SU-DHL-6 (cell line): ENCODE data around the gene RIMBP2.

ENCODE experiments used
- H2AFZ ChIP-seq: fragments of 200-600 bp; sonication (generic); 2 replicates; pipeline ENCODE4 v1.6.1; 2014; ENCODE audit warnings: low read depth, mild to moderate bottlenecking, moderate library complexity, mixed read lengths, antibody characterized with exemption, low read length; ENCODE audit not compliant: severe bottlenecking
- H3F3A ChIP-seq: fragments of 200-600 bp; shearing (Covaris generic); 2 replicates; pipeline ENCODE4 v1.6.0; 2016; ENCODE audit warnings: antibody characterized with exemption, mild to moderate bottlenecking; ENCODE audit not compliant: insufficient read depth
- H3K27ac ChIP-seq: fragments of 200-600 bp; sonication (generic); 2 replicates; pipeline ENCODE4 v1.5.1; 2016; ENCODE audit warnings: low read depth, mild to moderate bottlenecking, low read length, moderate library complexity, mixed read lengths
- H3K27me3 ChIP-seq: fragments of 200-600 bp; sonication (generic), shearing (Covaris generic); 2 replicates; pipeline ENCODE4 v1.6.0; 2014; ENCODE audit warnings: mild to moderate bottlenecking, low read length
- H3K36me3 ChIP-seq: fragments of 200-600 bp; sonication (generic); 2 replicates; pipeline ENCODE4 v1.6.1; 2014; ENCODE audit warnings: mild to moderate bottlenecking, low read length, mixed read lengths
- H3K4me2 ChIP-seq: fragments of 300-600, 200-600 bp; shearing (Covaris generic), sonication (generic); 2 replicates; pipeline ENCODE4 v1.6.0; 2014; ENCODE audit warnings: low read length, low read depth, mild to moderate bottlenecking; ENCODE audit not compliant: poor library complexity, severe bottlenecking
- H3K4me3 ChIP-seq: fragments of 200-600 bp; sonication (generic); 2 replicates; pipeline ENCODE4 v1.5.1; 2014; ENCODE audit warnings: antibody characterized with exemption, low read length, mild to moderate bottlenecking, mixed read lengths; ENCODE audit not compliant: insufficient read depth, poor library complexity, severe bottlenecking
- H3K79me2 ChIP-seq: fragments of 200-600 bp; sonication (generic); 2 replicates; pipeline ENCODE4 v1.6.1; 2014; ENCODE audit warnings: mild to moderate bottlenecking, low read length, moderate library complexity; ENCODE audit not compliant: insufficient read depth
- H3K9ac ChIP-seq: fragments of 200-600 bp; sonication (generic); 2 replicates; pipeline ENCODE4 v1.7.0; 2014; ENCODE audit warnings: mild to moderate bottlenecking, low read length
- H3K9me2 ChIP-seq: fragments of 200-600 bp; sonication (generic); replicated peaks from 2 replicates; pipeline ENCODE4 v1.6.1; 2014; ENCODE audit warnings: low read length; ENCODE audit not compliant: insufficient read depth
- H3K9me3 ChIP-seq: fragments of 200-600 bp; sonication (generic); 2 replicates; pipeline ENCODE4 v1.6.1; 2014; ENCODE audit warnings: low read length, mixed read lengths; ENCODE audit not compliant: insufficient read depth
- H4K20me1 ChIP-seq: fragments of 200-600 bp; sonication (generic); 2 replicates; pipeline ENCODE4 v1.6.1; 2014; ENCODE audit warnings: low read depth, mild to moderate bottlenecking, antibody characterized with exemption, low read length, moderate library complexity, mixed read lengths
- EZH2phosphoT487 ChIP-seq: fragments of 200-600 bp; sonication (generic), shearing (Covaris generic); conservative IDR thresholded peaks from 2 replicates; pipeline ENCODE4 v1.6.1; 2018; ENCODE audit warnings: mild to moderate bottlenecking, antibody characterized with exemption, low read length, moderate library complexity, mixed read lengths
- TF ChIP-seq, protein P1 (sequence below): fragments of 200-600 bp; sonication (generic); IDR thresholded peaks from one replicate; pipeline ENCODE4 v1.5.1; 2017; ENCODE audit warnings: antibody characterized with exemption, mild to moderate bottlenecking, low read length, moderate library complexity; ENCODE audit not compliant: insufficient read depth, poor library complexity, severe bottlenecking

RIMBP2 gene

DNA sequence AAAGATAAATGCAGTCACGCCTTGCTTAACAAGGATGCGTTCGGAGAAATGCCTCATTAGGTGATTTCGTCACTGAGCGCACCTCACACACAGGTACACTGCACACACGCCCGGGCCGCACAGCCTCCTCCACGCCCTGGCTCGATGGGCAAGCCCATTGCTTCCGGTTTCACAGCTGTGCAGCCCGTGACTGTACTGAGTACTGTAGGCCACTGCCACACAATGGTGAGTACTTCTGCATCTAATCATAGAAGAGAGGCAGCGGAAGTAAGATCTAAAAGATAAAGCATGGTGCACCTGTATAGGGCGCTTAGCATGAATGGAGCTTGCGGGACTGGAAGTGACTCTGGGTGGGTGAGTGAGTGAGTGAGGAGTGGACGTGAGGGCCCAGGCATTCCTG lies 4.3 kb downstream of the RIMBP2 start:
- Histone ChIP-seq H3K9ac (no peak overlapping the region), H3K9me3 (no peaks in the 10 kb centered on the region), H3K79me2 (no peaks in the 10 kb centered on the region), H3K36me3 (no peaks in the 10 kb centered on the region), H3K4me2 (no peak overlapping the region), H4K20me1 (no peaks in the 10 kb centered on the region), H3K27ac (no peak overlapping the region), H2AFZ (no peak overlapping the region), H3K27me3 (no peaks in the 10 kb centered on the region), H3K9me2 (no peaks in the 10 kb centered on the region), H3K4me3 (no peak overlapping the region), H3F3A (no peaks in the 10 kb centered on the region)
- TF ChIP-seq, protein P1, sequence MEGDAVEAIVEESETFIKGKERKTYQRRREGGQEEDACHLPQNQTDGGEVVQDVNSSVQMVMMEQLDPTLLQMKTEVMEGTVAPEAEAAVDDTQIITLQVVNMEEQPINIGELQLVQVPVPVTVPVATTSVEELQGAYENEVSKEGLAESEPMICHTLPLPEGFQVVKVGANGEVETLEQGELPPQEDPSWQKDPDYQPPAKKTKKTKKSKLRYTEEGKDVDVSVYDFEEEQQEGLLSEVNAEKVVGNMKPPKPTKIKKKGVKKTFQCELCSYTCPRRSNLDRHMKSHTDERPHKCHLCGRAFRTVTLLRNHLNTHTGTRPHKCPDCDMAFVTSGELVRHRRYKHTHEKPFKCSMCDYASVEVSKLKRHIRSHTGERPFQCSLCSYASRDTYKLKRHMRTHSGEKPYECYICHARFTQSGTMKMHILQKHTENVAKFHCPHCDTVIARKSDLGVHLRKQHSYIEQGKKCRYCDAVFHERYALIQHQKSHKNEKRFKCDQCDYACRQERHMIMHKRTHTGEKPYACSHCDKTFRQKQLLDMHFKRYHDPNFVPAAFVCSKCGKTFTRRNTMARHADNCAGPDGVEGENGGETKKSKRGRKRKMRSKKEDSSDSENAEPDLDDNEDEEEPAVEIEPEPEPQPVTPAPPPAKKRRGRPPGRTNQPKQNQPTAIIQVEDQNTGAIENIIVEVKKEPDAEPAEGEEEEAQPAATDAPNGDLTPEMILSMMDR: no peak
- TF ChIP-seq EZH2phosphoT487: no peak

DNA sequence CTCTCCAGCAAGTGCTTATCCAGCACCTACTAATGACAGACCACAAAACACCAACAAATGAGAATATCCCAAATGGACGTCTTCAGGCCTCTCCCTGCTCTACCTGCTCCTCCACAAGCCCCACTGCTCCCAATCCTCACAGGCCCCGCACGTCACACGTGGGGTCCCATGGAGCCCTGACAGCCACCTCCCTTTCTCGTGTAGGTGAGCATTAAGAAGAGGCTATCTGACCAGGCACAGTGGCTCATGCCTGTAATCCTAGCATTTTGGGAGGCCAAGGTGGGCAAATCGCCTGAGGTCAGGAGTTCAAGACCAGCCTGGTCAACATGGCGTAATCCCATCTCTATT lies 5.4 kb downstream of the RIMBP2 start:
- H3K9ac ChIP-seq: no peak overlapping the region
- no peak overlapping the region for H3K4me2 ChIP-seq
- no peaks in the 10 kb centered on the region for H3K27me3 ChIP-seq
- no peak overlapping the region for H2AFZ ChIP-seq
- no peak overlapping the region for H3K27ac ChIP-seq
- H3K4me3 ChIP-seq: no peak overlapping the region
- no peaks in the 10 kb centered on the region for H3K9me3 ChIP-seq
- no peaks in the 10 kb centered on the region for H3K79me2 ChIP-seq
- no peaks in the 10 kb centered on the region for H4K20me1 ChIP-seq
- no peaks in the 10 kb centered on the region for H3F3A ChIP-seq
- TF ChIP-seq EZH2phosphoT487: no peak
- TF ChIP-seq, protein P1: no peak
- no peaks in the 10 kb centered on the region for H3K36me3 ChIP-seq
- H3K9me2 ChIP-seq: no peaks in the 10 kb centered on the region

DNA sequence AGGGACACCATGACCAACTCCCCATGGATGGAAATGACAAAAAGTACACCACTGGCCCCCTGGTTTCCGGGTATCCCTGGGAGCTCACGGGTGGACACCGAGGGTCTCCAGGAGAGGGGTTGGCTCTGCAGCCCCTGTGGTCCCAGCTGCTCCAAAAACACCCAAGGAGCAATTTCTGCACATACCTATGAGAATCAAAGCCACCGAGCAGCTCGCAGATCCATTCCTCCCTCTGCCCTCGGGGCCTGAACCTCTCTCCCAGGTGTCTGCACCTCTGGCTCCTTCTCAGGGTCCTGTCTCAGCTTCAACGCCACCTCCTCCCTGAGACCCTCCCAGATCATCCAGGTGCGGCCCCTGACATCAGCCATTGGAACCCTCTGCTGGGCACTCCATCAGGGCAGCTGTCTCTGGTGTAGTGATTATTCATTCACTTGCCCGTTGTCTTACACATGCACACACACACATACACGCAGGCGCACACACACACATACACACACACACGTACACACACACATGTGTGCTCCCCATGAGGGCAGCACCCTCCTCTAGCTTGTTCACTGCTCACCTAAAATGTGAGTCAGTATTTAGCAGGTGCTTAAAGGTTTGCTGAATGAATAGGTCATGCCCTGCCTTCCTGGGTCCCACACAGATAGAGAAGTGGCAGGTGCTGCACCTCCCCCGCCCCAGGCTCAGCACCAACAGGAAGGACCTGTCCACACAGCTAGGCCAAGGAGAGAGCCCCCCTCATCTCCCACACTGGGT lies 5.9 kb downstream of the RIMBP2 start:
- Histone ChIP-seq H3K9me3 (no peaks in the 10 kb centered on the region), H2AFZ (no peak overlapping the region), H3K4me3 (no peak overlapping the region), H3F3A (no peaks in the 10 kb centered on the region), H3K36me3 (no peaks in the 10 kb centered on the region), H3K4me2 (no peak overlapping the region), H3K9me2 (no peaks in the 10 kb centered on the region), H3K9ac (no peak overlapping the region), H4K20me1 (no peaks in the 10 kb centered on the region), H3K27ac (no peak overlapping the region), H3K27me3 (no peaks in the 10 kb centered on the region), H3K79me2 (no peaks in the 10 kb centered on the region)
- TF ChIP-seq EZH2phosphoT487: no peak
- TF ChIP-seq, protein P1: no peak
